ENCODE results near the gene HCRTR1.

Gene HCRTR1

DNA sequence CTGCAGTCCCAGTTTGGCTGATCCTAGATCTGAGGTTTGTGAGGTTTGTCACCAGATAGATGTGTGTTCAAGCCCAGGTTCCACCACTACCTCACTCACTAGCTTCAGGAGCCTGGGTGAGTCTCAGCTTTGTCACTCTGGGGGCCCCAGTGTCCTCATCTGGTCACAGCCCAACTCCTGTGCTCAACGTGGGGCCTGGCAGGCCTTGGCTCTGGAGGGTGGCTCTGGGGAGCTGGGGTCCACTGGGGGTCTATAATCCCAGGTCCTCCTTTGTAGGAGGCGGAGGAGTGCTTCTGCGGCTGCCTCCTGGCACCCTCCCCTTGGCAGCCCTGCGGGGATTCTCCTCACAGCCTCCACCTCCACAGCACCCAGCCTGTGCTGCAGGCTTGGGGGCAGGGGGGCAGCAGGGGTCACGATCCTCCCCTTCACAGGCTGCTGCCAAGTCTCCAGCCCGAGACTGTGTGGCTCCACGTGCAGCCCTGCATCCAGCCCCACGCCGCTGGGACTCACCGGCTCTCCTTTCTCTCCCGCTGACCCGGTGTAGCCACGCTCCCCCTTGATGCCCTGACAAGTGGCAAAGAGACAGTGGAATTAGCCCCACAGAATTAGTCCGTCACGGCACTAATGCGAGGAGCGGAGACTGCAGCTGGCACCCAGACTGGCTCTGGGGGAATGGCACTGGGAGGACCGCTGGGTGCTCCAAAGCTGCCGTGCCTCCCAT, 49.7 kb downstream of the HCRTR1 start:
- no peak for DNase-seq (ENCODE audit: low read depth)

DNA sequence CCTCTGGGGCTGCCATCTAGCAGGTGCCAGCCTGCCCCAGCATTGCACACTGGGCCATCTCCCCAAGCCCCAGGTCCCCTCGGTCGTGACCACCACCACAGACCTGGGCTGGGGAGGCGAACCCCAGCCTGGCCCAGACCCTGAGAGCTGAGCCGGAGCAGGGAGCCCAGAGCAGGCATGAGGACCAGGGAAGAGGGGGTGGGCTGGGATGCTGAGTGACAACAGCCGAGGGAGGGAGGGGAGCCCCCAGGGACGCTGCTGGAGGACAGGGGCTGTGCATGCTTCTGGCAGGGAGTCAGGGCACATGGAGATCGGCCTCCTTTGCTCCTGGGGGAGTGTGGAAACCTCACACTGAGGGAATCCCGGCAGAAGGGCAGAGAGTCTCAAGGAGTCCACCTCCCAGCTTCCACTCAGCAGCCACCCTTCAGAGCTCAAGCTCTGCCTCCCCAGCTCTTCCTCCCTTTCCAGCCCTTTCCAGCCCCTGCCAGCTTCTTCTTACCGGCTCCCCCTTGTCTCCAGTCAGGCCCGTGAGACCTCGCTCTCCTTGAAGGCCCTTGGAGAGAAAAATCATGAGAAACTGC, 50.9 kb downstream of the HCRTR1 start:
- DNase-seq (ENCODE audit: low read depth) = no peak

DNA sequence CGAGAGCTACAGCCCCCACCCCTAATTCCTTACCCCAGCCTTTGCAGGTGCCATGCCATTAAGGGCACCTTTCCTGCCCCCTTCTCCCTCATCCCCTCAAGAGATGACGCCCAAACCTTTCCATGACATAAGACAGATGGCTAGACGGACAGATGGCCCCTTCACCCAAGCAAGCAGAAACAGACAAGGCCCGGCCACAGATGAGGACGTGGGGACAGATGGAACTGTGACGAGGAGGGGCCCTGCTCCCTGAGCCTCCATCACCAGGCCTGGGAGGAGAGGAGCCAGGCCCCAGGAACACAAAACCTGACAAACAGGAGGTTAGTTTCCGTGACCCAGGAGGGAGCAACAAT, 51.9 kb downstream of the HCRTR1 start:
- DNase-seq (ENCODE audit: low read depth) = no peak

DNA sequence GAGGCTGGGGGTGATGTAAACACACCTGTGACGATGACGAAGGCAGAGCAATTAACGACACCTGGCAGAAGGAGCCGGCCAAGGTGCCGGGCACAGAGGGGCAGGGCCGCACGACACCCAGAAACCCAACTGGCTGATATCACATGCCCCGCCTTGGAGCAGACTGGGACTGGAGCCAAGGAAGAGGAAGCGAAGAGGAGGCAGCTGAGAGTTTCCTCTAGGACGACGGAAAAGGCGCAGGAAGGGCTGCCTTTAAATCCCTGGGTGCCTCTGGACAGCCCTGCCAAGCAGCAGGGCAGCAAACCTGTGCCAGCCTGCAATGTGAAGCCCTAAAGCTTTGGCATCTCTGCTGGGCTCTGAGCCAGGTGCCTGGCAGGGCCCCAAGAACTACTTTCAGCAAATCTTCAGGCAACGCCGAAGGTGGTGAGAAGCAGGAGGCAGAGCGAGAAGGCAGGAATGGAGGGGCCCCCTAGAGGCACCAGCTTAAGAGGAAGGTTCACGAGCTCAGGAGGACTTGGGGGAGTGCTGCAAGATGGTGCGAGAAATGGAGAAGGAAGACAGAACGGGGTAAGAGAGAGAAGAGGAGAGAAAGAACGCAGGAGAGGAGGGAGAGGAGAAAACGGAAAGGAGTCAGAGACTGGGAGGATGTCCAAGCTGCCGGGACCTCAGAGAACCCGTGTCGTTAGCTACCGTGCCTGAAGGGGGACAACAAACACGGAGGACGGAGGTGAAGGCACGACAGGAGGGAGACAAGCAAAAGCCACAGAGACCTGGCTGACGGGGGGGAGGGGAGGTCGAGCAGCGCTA, 52.5 kb downstream of the HCRTR1 start:
- DNase-seq (ENCODE audit: low read depth) = peak; percentile 61

DNA sequence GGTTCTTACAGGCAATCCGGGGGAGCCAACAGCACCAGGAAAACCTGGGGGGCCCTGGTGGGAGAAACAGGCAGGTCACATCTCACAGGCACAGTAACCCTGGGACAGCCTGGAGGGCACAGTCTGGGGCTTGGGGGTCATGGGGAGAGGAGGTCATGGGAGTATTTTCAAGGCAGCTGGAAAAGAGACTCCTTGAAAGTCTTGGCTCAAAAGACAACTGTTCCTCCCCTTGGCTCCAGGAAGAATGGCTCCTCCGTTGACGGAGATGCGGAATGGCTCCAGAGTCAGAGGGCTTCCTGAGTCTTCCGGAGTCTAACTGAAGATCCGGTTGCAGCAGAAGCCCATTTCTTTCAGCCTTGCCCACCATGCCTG, 53.1 kb downstream of the HCRTR1 start:
- DNase-seq (ENCODE audit: low read depth) = no peak

DNA sequence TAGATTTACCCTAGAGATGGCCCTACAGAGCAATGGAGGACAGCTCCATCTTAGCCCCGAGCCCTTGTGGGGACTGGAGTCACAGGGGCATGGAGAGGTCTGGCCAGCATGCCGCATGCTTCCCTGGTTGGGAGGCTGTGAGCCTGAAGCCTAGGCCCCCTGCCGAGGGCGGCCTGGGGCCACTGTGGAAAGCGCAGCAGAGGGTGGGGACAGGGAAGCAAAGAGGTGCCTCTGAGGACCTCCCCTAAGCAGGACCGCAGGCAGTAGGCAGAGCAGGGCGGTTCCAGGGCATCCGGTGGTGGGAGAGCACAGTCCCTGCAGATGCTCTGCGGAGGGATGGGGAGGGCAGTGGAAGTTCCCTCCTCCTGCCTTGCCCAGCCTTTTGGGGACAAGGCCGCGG, 53.7 kb downstream of the HCRTR1 start:
- no peak for DNase-seq (ENCODE audit: low read depth)

DNA sequence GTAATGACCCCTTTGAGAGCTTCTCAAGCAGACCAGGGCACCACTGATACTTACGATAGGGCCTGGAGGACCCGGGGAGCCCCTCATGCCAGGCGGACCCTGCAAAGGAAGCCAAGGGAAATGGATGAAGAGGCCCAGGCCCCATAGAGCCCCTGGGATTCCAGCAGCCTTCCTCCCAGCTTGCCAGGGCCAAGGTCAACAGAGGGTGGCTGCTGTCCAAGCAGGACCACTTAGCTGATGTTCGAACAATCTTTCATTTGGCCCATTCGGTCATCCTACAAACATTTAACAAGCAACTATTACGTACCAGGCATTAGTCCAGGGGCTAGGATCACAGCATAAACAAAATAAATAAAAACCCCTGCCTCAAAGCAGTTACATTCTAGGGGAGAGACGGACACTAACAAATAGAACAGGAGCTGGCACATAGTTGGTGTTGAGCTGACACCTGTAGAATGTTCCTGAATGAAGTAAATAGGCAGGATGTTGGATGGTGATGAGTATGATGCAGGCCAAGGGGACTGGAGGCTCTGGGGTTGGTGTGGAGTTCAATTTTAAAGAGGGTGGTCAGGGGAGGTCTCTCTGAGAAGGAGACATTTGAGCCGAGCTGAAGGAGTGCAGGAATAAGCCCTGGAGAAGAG, 54.2 kb downstream of the HCRTR1 start:
- no peak for DNase-seq (ENCODE audit: low read depth)

DNA sequence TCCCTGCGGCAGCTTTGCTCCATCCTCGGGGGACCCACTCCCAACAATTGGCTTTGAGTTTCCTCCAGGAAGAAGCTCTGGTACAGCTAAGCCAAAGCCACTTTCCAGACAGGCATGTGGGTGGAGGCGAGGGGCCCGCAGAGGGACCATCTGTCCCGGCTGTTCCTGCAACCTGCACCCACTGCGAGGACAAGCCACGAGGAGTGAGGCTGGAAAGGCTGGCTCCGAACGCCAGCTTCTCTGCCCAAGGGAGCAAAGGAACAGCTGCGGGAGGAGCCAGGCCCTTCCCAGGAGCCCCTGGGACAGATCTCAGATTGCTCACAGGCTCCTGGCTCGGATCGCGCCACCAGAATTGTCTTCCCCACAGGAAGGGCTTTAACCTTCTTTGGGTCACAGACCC, 55.5 kb downstream of the HCRTR1 start:
- DNase-seq (ENCODE audit: low read depth) = no peak

DNA sequence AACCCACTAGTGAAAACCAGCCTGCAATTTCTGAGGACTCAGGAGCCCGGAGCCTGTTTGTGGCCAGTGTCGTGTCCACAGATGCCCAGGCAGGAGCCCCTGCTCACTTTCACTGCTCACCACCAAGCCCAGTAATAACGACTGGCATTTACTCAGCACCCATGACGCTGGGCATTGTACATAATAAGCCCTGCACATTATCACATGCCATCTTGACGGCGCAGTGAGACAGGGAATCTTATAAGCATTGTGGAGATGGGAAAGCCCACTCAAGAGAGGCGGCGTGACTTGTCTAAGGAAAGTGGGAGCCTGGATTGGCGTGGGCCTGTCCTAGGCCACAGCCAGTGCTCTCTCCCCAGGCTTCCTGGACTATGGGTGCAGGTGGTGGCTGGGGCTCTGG, 55.9 kb downstream of the HCRTR1 start:
- DNase-seq (ENCODE audit: low read depth) = no peak

DNA sequence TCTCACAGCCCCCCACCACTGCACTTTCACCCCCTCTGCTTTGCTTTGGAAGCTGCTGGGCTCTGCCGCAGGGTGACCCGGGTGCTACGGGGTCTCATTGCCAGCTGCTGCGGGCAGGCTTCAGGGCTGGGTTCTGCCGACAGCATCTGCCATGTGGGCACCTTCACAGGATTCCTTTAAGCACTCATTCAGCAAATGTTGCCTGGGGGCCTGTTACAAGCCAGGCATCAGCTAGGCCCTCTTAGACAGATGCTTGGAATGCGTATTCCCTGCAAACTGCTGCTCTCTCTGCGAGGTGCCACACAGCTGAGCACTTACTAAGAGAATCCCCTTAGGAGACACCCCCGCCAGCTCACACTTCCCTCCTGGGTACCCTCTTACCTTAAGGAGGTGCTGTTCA, 57.1 kb downstream of the HCRTR1 start:
- DNase-seq (ENCODE audit: low read depth) = no peak

DNA sequence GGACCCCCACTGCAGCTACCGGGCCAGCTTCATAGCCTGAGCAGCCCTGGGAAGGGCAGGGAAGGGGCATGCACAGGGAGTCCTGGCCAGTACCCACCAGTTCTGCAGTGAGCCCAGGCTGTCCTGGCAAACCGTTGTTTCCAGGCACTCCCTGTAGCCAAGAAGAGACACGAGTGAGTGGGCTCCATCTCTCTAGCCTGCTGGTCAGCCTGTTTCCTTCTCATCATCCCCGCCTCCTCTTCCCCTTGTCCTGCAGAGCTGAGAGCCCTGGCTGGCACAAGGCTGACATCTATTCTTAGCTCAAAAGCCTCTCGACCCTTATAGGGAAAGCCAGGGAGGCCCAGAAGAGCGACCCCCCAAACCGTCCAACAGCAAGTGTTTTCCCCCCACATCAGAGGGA, 57.7 kb downstream of the HCRTR1 start:
- no peak for DNase-seq (ENCODE audit: low read depth)

DNA sequence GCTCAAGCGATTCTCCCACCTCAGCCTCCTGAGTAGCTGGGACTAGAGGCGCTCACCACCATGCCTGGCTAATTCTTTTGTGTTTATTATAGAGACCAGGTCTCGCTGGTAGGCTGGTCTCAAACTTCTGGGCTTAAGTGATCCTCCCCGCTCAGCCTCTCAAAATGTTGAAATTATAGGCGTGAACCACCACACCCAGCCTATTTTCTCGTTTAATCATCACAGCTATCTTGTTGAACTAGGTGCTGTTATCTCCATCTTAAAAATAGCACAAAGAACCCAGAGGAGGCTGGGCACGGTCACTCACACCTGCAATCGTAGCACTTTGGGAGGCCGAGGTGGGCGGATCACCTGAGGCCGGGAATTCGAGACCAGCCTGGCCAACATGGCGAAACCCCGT, 58.3 kb downstream of the HCRTR1 start:
- DNase-seq (ENCODE audit: low read depth) = no peak

Measured in fibroblast of gingiva (primary cell).